Activated effector memory CD4-positive, alpha-beta T cell treated with anti-CD3 and anti-CD28 coated beads, Interleukin-2, amount 50 U/mL, for 16 hours (primary cell): ENCODE measurements around the gene PTBP3.
"Not testable (repeated sequence)": the region's sequence is repeated elsewhere in the genome, so short reads cannot be mapped to it uniquely, and the experiment has no call there.

Experiments
- DNase-seq: peaks from one replicate; pipeline ENCODE4 v3.0.0-alpha.2; 2020

Gene PTBP3

DNA sequence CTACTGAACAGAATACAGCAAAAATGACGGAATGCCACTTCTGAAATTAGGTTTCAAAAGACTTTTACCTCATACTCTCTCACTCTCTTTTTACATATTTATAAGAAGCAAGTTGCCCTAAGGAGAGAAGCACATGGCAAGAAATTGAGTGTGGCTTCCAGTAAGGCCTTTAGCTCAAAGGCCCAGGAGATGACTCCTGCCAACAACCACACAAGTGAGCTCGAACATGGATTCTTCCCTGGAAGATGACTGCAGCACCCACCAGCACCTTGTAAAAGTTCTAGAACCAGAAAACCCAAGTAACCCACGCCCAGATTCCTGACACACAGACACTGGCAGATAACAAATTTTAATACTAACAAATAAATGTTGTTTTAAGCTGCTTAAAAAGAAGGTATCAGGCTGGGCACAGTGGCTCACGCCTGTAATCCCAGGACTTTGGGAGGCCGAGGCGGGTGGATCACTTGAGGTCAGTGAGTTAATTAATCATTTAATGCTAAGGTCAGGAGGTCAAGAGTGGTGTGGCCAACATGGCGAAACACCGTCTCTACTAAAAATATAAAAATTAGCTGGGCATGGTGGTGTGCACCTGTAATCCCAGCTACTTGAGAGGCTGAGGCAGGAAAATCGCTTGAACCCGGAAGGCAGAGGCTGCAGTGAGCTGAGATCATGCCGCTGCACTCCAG lies 17.0 kb downstream of the PTBP3 start:
- no peak for DNase-seq

GRCh38 chr9:112315331-112316257 lies 17.8 kb downstream of the PTBP3 start:
- DNase-seq: no peak

GRCh38 chr9:112312139-112312538 lies 21.3 kb downstream of the PTBP3 start:
- no peak for DNase-seq

GRCh38 chr9:112311497-112311896 lies 21.9 kb downstream of the PTBP3 start:
- DNase-seq: no peak

DNA sequence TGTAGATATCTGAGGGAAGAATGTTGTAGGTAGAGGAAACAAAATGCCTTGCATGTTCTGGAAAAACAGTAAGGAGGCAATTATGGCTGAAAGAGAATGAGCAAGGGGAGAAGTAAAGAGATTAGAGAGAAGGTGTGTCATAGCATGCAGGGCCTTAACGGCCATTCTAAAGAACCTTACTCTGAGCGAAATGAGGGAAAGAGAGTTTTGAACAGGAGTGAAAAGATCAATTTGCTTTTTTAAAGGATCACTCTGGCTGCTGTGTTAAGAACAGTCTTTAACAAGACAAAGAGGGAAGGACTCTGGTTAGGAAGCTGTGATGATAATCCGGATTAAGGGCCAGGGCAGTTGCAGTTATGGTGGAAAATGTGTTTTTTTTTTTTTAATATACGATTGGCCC lies 22.6 kb downstream of the PTBP3 start:
- DNase-seq: no peak

GRCh38 chr9:112308588-112308987 lies 24.8 kb downstream of the PTBP3 start:
- no peak for DNase-seq

- DNase-seq: no peak
Observed at GRCh38 chr9:112301420-112301819, 32.0 kb downstream of the PTBP3 start.

GRCh38 chr9:112299514-112299913 lies 33.9 kb downstream of the PTBP3 start:
- DNase-seq: no peak

DNA sequence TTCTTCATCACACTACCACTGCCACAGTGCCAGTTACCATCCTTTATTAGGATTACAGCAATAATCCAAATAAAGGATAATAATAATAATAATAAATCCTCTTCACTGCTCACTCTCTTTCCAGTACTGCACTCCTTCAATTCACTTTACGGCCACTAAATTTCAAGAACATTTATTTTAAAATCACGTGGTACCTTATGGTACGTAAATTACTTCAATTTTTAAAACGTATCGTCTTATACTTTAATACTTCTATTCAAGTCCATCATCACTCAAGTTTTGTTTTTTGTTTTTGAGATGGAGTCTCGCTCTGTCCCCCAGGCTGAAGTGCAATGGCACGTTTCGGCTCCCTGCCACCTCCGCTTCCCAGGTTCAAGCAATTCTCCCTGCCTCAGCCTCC lies 36.5 kb downstream of the PTBP3 start:
- DNase-seq: no peak

DNA sequence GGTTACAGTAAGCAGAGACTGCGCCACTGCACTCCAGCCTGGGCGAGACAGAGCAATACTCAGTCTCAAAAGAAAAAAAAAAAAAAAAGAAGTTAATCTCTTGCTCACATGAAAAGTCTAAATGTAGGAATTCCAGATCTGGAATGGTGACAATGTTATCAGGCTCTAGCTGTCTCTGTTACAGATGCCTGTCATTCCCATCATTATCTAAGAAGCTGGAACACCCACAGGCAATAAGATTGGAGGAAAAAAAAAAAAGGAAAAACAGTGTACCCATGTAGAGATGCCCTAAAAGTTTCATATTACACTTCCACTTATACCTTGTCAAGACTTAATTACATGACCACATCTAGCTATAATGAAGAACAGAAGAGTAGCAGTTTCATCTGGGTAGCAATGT lies 38.2 kb downstream of the PTBP3 start:
- DNase-seq: no peak

DNA sequence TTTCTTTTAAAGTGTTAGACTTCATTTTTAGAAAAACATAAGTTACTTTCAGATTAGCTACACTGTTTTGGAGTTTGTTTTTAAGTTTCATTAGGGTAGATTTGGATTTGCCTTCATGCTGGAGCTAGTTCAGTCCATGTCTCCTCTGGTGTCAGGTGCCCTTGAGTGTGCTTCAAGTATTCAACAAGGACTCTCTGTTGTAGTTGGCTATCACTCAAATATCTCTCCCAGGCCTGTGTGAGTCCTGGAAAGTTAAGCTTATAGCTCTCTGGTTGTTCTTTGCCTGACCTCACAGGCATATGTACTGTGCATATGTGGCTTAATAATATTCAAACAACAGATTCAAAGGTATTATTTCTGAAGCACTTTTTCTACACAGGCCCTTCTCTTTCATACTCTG lies 45.4 kb downstream of the PTBP3 start:
- no peak for DNase-seq

DNA sequence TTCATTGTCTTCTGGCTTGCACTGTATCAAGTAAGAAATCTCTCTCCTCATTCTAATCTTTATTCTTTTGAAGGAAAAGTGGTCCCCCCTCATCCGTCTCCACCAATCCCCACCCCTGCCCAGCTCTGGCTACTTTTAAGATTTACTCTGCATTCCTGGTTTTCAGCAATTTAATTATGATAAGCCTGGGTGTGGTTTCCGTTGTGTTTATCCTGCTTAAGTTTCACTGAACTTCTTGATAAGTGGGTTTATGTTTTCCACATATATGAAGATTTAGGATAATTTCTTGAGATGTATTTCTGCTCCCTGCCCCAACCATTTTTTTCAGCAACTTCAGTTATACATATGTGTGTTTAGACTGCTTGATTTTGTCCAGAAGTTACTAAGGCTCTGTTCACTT lies 46.5 kb downstream of the PTBP3 start:
- DNase-seq: no peak

DNA sequence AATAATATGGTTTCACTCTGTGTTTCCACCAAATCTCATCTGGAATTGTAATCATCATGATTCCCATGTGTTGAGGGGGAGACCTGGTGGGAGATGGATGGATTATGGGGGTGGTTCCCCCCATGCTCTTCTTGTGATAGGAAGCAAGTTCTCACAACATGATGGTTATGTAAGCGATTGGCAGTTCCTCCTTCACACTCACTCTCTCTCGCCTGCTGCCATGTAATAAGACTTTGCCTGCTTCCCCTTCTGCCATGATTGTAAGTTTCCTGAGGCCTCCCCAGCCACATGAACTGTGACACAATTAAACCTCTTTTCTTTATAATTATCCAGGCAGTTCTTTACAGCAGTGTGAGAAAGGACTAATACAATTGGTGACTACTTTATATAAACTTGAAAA lies 48.4 kb downstream of the PTBP3 start:
- DNase-seq: no peak

DNA sequence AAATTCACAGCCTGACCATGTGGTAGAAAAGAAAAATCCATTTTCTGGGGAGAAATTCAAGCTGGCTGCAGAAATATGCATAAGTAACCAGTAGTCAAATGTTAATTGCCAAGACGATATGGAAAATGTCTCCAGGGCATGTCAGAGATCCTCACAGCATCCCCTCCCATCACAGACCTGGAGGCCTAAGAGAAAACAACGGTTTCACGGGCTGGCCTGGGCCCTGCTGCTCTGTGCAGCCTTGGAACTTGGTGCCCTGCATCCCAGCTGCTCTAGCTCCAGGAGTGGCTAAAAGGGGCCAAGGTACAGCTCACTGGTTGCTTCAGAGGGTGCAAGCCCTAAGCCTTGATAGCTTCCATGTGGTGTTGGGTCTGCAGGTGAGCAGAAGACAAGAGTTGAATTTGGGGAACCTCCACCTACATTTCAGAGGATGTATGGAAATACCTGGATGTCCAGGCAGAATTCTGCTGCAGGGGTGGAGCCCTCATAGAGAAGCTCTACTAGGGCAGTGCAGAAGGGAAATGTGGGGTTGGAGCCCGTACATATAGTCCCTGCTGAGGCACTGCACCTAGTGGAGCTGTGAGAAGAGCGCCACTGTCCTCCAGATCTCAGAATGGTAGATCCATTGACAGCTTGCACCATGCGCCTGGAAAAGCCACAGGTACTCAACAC lies 49.7 kb downstream of the PTBP3 start:
- DNase-seq: no peak

- DNase-seq: not testable (repeated sequence)
Observed at GRCh38 chr9:112282841-112283240, 50.6 kb downstream of the PTBP3 start.

DNA sequence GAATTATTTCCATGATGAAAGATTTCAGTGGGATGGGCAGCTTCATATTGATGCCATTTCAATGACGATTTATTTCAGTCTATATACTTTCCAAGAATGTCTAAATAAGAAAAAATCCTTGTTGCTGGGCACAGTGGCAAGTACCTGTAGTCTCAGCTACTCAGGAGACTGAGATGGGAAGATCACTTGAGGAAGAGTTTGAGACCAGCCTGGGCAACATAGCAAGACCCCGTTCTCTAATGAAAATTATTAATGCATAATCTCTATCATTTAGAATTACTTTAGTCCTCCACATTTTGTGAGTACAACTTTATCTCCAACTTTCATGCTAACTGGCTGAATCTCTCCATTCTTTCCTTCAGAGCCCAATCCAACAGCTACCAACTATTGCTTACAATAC lies 52.5 kb downstream of the PTBP3 start:
- no peak for DNase-seq

- no peak for DNase-seq
Observed at GRCh38 chr9:112279501-112279900, 53.9 kb downstream of the PTBP3 start.

GRCh38 chr9:112278152-112278551 lies 55.3 kb downstream of the PTBP3 start:
- DNase-seq: no peak

- DNase-seq: no peak
Observed at GRCh38 chr9:112274600-112274999, 58.8 kb downstream of the PTBP3 start.

DNA sequence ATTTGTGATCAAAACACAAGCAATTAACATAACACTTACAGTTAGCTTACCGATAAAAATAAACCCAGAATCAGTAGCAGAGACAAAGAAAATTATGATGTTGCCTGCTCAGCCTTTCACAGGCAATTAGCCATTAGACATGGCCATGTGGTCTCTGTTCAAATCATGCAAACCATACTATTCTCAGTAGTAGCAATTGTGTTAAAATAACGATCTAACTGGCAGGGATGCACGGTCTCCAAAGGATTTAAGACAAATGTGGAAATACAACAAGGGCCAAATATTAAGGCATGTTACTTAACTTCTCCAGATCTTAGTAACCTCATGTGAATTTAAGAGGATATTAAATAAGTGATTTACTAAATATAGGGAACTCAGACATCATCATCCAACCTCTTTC lies 59.5 kb downstream of the PTBP3 start:
- DNase-seq: no peak

- DNase-seq: no peak
Observed at GRCh38 chr9:112271466-112272098, 61.8 kb downstream of the PTBP3 start.

DNA sequence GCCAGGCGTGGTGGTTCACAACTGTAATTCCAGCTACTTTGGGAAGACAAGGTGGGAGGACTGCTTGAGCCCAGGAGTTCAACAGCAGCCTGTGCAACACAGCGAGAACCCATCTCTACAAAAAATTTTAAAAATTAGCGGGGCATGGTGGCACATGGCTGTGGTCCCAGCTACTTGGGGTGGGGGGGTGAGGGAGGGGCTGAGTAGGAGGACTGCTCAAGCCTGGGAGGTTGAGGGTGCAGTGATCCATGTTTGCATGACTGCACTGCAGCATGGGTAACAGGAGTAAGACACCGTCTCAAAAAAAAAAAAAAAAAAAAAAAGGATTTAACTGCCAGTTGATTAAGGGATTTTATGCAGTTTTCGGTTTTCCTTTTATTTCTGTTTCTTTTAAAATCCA lies 65.0 kb downstream of the PTBP3 start:
- no peak for DNase-seq

DNA sequence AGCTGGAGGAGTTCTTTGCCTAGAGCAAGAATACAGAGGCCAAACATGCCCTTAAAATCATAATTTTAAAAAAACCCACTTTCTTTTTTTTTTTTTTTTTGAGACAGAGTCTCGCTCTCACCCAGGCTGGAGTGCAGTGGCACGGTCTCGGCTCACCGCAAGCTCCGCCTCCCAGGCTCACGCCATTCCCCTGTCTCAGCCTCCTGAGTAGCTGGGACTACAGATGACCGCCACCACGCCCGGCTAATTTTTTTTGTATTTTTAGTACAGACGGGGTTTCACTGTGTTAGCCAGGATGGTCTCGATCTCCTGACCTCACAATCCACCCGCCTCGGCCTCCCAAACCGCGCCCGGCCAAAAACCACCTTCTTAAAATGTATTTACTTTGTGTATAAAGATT lies 66.3 kb downstream of the PTBP3 start:
- DNase-seq: not testable (repeated sequence)
